Left ventricle myocardium inferior (tissue), 1 donor: ENCODE results near the gene GDAP1L1. TPM values are rescaled to one million over a fixed set of nuclear protein-coding genes. Genes with fewer than 3 reads are reported as not detected.
A peak's percentile ranks its signal among the peaks of the same experiment; 100 is the strongest.

Source experiments
- DNase-seq: peaks from one replicate; pipeline ENCODE4 v3.0.0-alpha.2; 2020
- H3K27ac ChIP-seq: fragments of 200-600 bp; replicated peaks from 2 replicates; pipeline ENCODE4 v1.8.0; 2021
- H3K27me3 ChIP-seq: fragments of 200-600 bp; 2 replicates; pipeline ENCODE4 v1.8.0; 2021; ENCODE audit warnings: low read depth
- H3K36me3 ChIP-seq: fragments of 200-600 bp; 2 replicates; pipeline ENCODE4 v1.8.0; 2021
- H3K4me1 ChIP-seq: fragments of 200-600 bp; 2 replicates; pipeline ENCODE4 v1.8.0; 2021
- H3K4me3 ChIP-seq: fragments of 200-600 bp; 2 replicates; pipeline ENCODE4 v1.8.0; 2021; ENCODE audit warnings: mild to moderate bottlenecking, moderate library complexity
- H3K9me3 ChIP-seq: fragments of 200-600 bp; replicated peaks from 2 replicates; pipeline ENCODE4 v1.8.0; 2021
- CTCF ChIP-seq: fragments of 200-600 bp; IDR thresholded peaks from 2 replicates; pipeline ENCODE4 v1.8.0; 2021; ENCODE audit warnings: antibody characterized with exemption, mild to moderate bottlenecking, borderline replicate concordance
- intact Hi-C: fragments of 100-400 bp; cut with micrococcal nuclease; formaldehyde crosslinking; loops from one replicate; pipeline ENCODE4 v1.11.0; 2022
- total RNA-seq: library from RNA; stranded (reverse); fragmentation: NEBNext Ultra II Directional; extraction: Animal tissue kit (Norgen Biotek cat#: 25700); gene quantifications from one replicate; pipeline ENCODE4 v1.2.1, GENCODE V29; 2021
- donor health status: DM: no; HTN: yes; CAD: no; lungs with severe emphysema.

Gene GDAP1L1
- total RNA-seq, 1 donor from 2014 or later = 0.55 TPM

DNA sequence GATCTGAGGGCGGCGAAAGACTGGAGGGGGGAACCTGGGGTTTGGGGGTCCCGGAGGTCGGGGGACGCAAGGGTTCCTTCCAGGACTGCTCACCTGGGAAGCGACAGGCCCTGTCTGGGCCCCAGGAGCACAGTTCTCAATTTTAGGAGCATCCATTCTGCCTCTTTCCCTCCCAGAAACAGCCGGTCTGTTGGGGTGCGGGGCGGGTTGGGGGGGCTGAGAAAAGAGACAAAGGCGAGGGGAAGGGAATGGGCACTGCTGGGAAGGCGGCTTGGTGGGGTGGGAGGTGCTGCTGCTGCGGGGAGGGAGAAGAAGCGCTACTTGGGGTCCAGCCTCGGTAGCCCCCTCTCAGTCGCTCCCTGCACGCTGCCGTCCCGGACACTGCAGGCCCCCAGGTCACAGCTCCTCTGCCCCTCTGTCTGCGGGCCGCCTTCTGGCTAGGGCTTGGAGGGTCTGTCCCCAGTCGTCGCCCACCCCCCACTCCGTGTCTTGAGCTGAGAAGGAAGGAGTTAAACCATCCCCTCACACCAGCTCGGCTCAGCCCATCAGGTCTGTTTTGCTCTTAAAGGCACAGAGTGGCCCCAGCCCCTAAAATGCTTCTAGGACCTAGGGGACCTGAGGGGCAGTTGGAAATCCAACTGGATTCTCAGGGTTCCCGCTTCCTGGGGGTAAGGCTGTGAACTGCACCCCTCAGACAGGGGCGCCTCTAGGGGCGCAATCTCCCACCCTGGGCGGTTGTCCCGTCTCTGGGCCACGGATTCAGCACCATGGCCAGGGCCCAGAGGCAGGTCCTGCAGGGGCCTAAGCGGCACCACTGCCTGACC, 690 bp downstream of the GDAP1L1 start:
- H3K27me3 ChIP-seq = no peaks in the 10 kb centered on the region
- peak; percentile 54 for TF ChIP-seq CTCF
- peak overlapping the region; percentile 58 for H3K4me3 ChIP-seq
- intact Hi-C loops = no loop called here
- no peaks in the 10 kb centered on the region for H3K36me3 ChIP-seq
- no peaks in the 10 kb centered on the region for H3K9me3 ChIP-seq
- H3K4me1 ChIP-seq = peaks cover 14% of the 10 kb centered on the region
- DNase-seq = peak; percentile 24
- no peak overlapping the region for H3K27ac ChIP-seq

GRCh38 chr20:44248410-44248759, 1.3 kb downstream of the GDAP1L1 start:
- Histone ChIP-seq H3K4me1 (peaks cover 14% of the 10 kb centered on the region), H3K27ac (no peak overlapping the region), H3K4me3 (no peak overlapping the region), H3K27me3 (no peaks in the 10 kb centered on the region), H3K36me3 (no peaks in the 10 kb centered on the region), H3K9me3 (no peaks in the 10 kb centered on the region)
- DNase-seq = no peak
- TF ChIP-seq CTCF = no peak
- intact Hi-C loops = no loop called here

GRCh38 chr20:44251284-44251683, 4.2 kb downstream of the GDAP1L1 start:
- Histone ChIP-seq H3K36me3 (no peaks in the 10 kb centered on the region), H3K27me3 (no peaks in the 10 kb centered on the region), H3K27ac (no peak overlapping the region), H3K9me3 (no peaks in the 10 kb centered on the region), H3K4me1 (peaks cover 25% of the 10 kb centered on the region), H3K4me3 (no peak overlapping the region)
- intact Hi-C loops = no loop called here
- no peak for DNase-seq
- no peak for TF ChIP-seq CTCF

GRCh38 chr20:44253528-44253927, 6.4 kb downstream of the GDAP1L1 start:
- Histone ChIP-seq H3K36me3 (no peaks in the 10 kb centered on the region), H3K4me1 (peaks cover 10% of the 10 kb centered on the region), H3K27ac (no peak overlapping the region), H3K9me3 (no peaks in the 10 kb centered on the region), H3K27me3 (no peaks in the 10 kb centered on the region), H3K4me3 (no peak overlapping the region)
- TF ChIP-seq CTCF = no peak
- intact Hi-C loops = no loop called here
- DNase-seq = no peak

- Histone ChIP-seq H3K4me1 (peaks cover 10% of the 10 kb centered on the region), H3K36me3 (no peaks in the 10 kb centered on the region), H3K27ac (no peak overlapping the region), H3K4me3 (no peak overlapping the region), H3K27me3 (no peaks in the 10 kb centered on the region), H3K9me3 (no peaks in the 10 kb centered on the region)
- intact Hi-C loops = no loop called here
- no peak for TF ChIP-seq CTCF
- DNase-seq = no peak
Measured at GRCh38 chr20:44254073-44254472, 7.0 kb downstream of the GDAP1L1 start.
